Neural progenitor cell (in vitro differentiated cells): Measurements from ENCODE around the gene AP2B1. TPM values are rescaled to one million over a fixed set of nuclear protein-coding genes. Genes with fewer than 3 reads are reported as not detected.

ENCODE experiments used
- DNase-seq: peaks from one replicate; pipeline ENCODE4 v3.0.0-alpha.2; 2016; ENCODE audit warnings: low spot score
- H2AFZ ChIP-seq: fragments of 200-600 bp; sonication (generic); replicated peaks from 2 replicates; pipeline ENCODE4 v1.6.1; 2016; ENCODE audit warnings: antibody characterized with exemption
- H3F3A ChIP-seq: fragments of 200-600 bp; sonication (generic); 2 replicates; pipeline ENCODE4 v1.6.1; 2016; ENCODE audit warnings: antibody characterized with exemption, low read depth
- H3K27ac ChIP-seq: fragments of 200-600 bp; sonication (generic); 2 replicates; pipeline ENCODE4 v1.5.1; 2016; ENCODE audit warnings: mild to moderate bottlenecking
- H3K27me3 ChIP-seq: fragments of 200-600 bp; sonication (generic); 2 replicates; pipeline ENCODE4 v1.6.1; 2016; ENCODE audit warnings: mild to moderate bottlenecking, moderate library complexity
- H3K36me3 ChIP-seq: fragments of 200-600 bp; sonication (generic); 2 replicates; pipeline ENCODE4 v1.5.1; 2016
- H3K4me1 ChIP-seq: fragments of 200-600 bp; sonication (generic); 2 replicates; pipeline ENCODE4 v1.6.1; 2016; ENCODE audit warnings: mixed run types
- H3K4me2 ChIP-seq: fragments of 200-600 bp; sonication (generic); 2 replicates; pipeline ENCODE4 v1.6.1; 2016
- H3K4me3 ChIP-seq: fragments of 200-600 bp; sonication (generic); 2 replicates; pipeline ENCODE4 v1.5.1; 2016
- H3K79me2 ChIP-seq: fragments of 200-600 bp; sonication (generic); 2 replicates; pipeline ENCODE4 v1.6.1; 2016; ENCODE audit warnings: low read depth
- H3K9ac ChIP-seq: fragments of 200-600 bp; sonication (generic); 2 replicates; pipeline ENCODE4 v1.6.1; 2016
- H3K9me3 ChIP-seq: fragments of 200-600 bp; sonication (generic); 2 replicates; pipeline ENCODE4 v1.5.1; 2016; ENCODE audit warnings: low read depth
- H4K20me1 ChIP-seq: fragments of 200-600 bp; sonication (generic); 2 replicates; pipeline ENCODE4 v1.6.1; 2016; ENCODE audit warnings: low read depth
- H3K27ac Mint-ChIP-seq: 3 replicates; pipeline ENCODE4 v1.8.0; 2021; ENCODE audit warnings: mixed read lengths
- H3K27me3 Mint-ChIP-seq: 2 replicates; pipeline ENCODE4 v1.8.0; 2022; ENCODE audit warnings: low read depth, mild to moderate bottlenecking, inconsistent platforms, moderate library complexity, mixed read lengths; ENCODE audit not compliant: insufficient read depth
- H3K36me3 Mint-ChIP-seq: 3 replicates; pipeline ENCODE4 v1.8.0; 2021; ENCODE audit warnings: mixed read lengths
- H3K4me1 Mint-ChIP-seq: 3 replicates; pipeline ENCODE4 v1.8.0; 2021; ENCODE audit warnings: mixed read lengths
- H3K4me3 Mint-ChIP-seq: 3 replicates; pipeline ENCODE4 v1.8.0; 2021; ENCODE audit warnings: mild to moderate bottlenecking, moderate library complexity, mixed read lengths
- H3K9me3 Mint-ChIP-seq: 3 replicates; pipeline ENCODE4 v1.8.0; 2020; ENCODE audit warnings: mixed read lengths
- CTCF ChIP-seq: fragments of 200-600 bp; sonication (generic); IDR thresholded peaks from 2 replicates; pipeline ENCODE4 v1.5.1; 2017; ENCODE audit warnings: antibody characterized with exemption, mild to moderate bottlenecking
- EZH2 ChIP-seq: fragments of 200-600 bp; sonication (generic); IDR thresholded peaks from 2 replicates; pipeline ENCODE4 v1.6.1; 2017; ENCODE audit warnings: antibody characterized with exemption, mild to moderate bottlenecking, moderate library complexity
- EZH2phosphoT487 ChIP-seq: fragments of 200-600 bp; sonication (generic); IDR thresholded peaks from 2 replicates; pipeline ENCODE4 v1.6.1; 2017; ENCODE audit warnings: antibody characterized with exemption
- total RNA-seq: library from RNA; depleted of rRNA; stranded (reverse); fragments of >200 nt; gene quantifications from 2 replicates; pipeline ENCODE4 v1.2.3, GENCODE V29; 2015; ENCODE audit warnings: low replicate concordance

AP2B1 gene
- total RNA-seq, 1 donor from 2014 or later: 125 TPM

GRCh38 chr17:35578197-35578928, 8.8 kb upstream of the AP2B1 start, which contains the start of gene PEX12:
TSS of gene PEX12 (minus strand) at chr17:35578571. CDS start at chr17:35578021, 550 bp downstream.
- H3K9me3 Mint-ChIP-seq: no peaks in the 10 kb centered on the region
- no peaks in the 10 kb centered on the region for H3K27me3 Mint-ChIP-seq
- peak within 1 kb of the TSS; percentile 97 for H3K4me3 Mint-ChIP-seq
- peak; percentile 87 for DNase-seq
- H3K4me1 Mint-ChIP-seq: peaks cover 13% of the 10 kb centered on the region
- Histone ChIP-seq H3K36me3 (no peaks in the 10 kb centered on the region), H4K20me1 (no peaks in the 10 kb centered on the region), H2AFZ (peak within 1 kb of the TSS; percentile 85), H3K27me3 (peaks cover 3% of the 10 kb centered on the region), H3K9me3 (no peaks in the 10 kb centered on the region), H3K79me2 (peaks cover 9% of the 10 kb centered on the region), H3K9ac (peak within 1 kb of the TSS; percentile 94), H3K4me3 (peak within 1 kb of the TSS; percentile 80), H3K27ac (peak within 1 kb of the TSS; percentile 87), H3F3A (peaks cover 45% of the 10 kb centered on the region), H3K4me2 (peak within 1 kb of the TSS; percentile 97), H3K4me1 (peaks cover 10% of the 10 kb centered on the region)
- peak within 1 kb of the TSS; percentile 88 for H3K27ac Mint-ChIP-seq
- H3K36me3 Mint-ChIP-seq: peaks cover 6% of the 10 kb centered on the region
- TF ChIP-seq CTCF (no peak), EZH2 (peak; percentile 29)

- H3K27me3 ChIP-seq: peaks cover 9% of the 10 kb centered on the region
Measured at GRCh38 chr17:35578929-35579432, 8.1 kb upstream of the AP2B1 start.

GRCh38 chr17:35584061-35584460, 3.1 kb upstream of the AP2B1 start:
- no peak for TF ChIP-seq EZH2phosphoT487
- TF ChIP-seq EZH2: no peak
- no peak for TF ChIP-seq CTCF
- Histone ChIP-seq H2AFZ (no peak overlapping the region), H3K27ac (no peak overlapping the region), H3K4me2 (no peak overlapping the region), H3K79me2 (peaks cover 24% of the 10 kb centered on the region), H3K36me3 (no peaks in the 10 kb centered on the region), H3K4me3 (no peak overlapping the region), H3F3A (peaks cover 26% of the 10 kb centered on the region), H3K9ac (no peak overlapping the region), H4K20me1 (no peaks in the 10 kb centered on the region), H3K27me3 (peaks cover 12% of the 10 kb centered on the region), H3K4me1 (peaks cover 14% of the 10 kb centered on the region), H3K9me3 (no peaks in the 10 kb centered on the region)
- no peak overlapping the region for H3K4me3 Mint-ChIP-seq
- H3K27ac Mint-ChIP-seq: no peak overlapping the region
- no peaks in the 10 kb centered on the region for H3K9me3 Mint-ChIP-seq
- no peak for DNase-seq
- H3K4me1 Mint-ChIP-seq: peaks cover 21% of the 10 kb centered on the region
- H3K27me3 Mint-ChIP-seq: peaks cover 6% of the 10 kb centered on the region
- no peaks in the 10 kb centered on the region for H3K36me3 Mint-ChIP-seq

More at GRCh38 chr17:35578929-35579432, 8.1 kb upstream of the AP2B1 start:
- Histone ChIP-seq H3K79me2 (peaks cover 9% of the 10 kb centered on the region), H3F3A (peaks cover 45% of the 10 kb centered on the region), H3K36me3 (no peaks in the 10 kb centered on the region), H3K9me3 (no peaks in the 10 kb centered on the region), H3K4me2 (peak overlapping the region; percentile 97), H3K4me3 (peak overlapping the region; percentile 80), H2AFZ (peak overlapping the region; percentile 85), H3K4me1 (peaks cover 10% of the 10 kb centered on the region), H3K27ac (peak overlapping the region; percentile 87), H3K9ac (peak overlapping the region; percentile 94), H4K20me1 (no peaks in the 10 kb centered on the region)
- peaks cover 13% of the 10 kb centered on the region for H3K4me1 Mint-ChIP-seq
- no peaks in the 10 kb centered on the region for H3K27me3 Mint-ChIP-seq
- TF ChIP-seq CTCF (no peak), EZH2phosphoT487 (no peak), EZH2 (no peak)
- H3K9me3 Mint-ChIP-seq: no peaks in the 10 kb centered on the region
- peak overlapping the region; percentile 88 for H3K27ac Mint-ChIP-seq
- no peak for DNase-seq
- H3K4me3 Mint-ChIP-seq: peak overlapping the region; percentile 97
- peaks cover 6% of the 10 kb centered on the region for H3K36me3 Mint-ChIP-seq
